Measurements from ENCODE around the gene TRIO.

The TRIO gene

DNA sequence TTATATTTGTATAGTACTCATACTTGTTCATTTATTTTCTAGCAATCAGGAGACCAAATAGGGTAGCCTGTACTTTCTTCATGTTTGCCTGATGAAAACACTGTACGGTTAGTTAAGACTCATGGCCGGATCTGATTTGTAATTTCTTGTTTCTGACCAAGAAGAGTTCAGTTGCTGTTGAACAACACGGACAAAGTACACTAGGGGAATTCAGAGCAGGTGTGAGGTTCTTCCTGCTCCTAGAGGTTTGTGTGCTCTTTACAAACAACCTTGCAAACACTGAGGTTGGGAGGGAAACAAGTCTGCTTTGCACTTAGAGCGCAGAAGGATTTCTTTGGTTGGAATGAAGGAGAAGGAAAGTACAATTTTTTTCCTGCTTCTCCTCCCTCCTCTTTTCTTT is 69.7 kb downstream of the TRIO start:
- no peak for DNase-seq

DNA sequence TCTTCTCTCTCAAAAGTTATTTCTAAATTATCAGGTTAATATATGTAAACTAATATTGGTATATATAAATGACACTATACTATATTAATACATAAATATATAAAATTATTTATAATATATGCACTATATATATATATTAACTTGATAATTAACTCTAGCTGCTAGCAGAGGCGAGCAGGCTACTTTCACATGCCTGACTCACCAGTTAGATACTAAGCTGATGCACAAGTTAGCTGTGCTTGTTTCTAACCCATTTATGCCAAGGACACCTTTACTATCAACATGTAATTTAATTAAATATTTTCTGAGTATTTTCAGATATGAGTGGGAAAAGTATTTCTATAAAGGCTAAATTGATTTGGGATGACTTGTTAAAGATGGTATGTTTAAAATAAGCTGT is 70.1 kb downstream of the TRIO start:
- no peak for DNase-seq

DNA sequence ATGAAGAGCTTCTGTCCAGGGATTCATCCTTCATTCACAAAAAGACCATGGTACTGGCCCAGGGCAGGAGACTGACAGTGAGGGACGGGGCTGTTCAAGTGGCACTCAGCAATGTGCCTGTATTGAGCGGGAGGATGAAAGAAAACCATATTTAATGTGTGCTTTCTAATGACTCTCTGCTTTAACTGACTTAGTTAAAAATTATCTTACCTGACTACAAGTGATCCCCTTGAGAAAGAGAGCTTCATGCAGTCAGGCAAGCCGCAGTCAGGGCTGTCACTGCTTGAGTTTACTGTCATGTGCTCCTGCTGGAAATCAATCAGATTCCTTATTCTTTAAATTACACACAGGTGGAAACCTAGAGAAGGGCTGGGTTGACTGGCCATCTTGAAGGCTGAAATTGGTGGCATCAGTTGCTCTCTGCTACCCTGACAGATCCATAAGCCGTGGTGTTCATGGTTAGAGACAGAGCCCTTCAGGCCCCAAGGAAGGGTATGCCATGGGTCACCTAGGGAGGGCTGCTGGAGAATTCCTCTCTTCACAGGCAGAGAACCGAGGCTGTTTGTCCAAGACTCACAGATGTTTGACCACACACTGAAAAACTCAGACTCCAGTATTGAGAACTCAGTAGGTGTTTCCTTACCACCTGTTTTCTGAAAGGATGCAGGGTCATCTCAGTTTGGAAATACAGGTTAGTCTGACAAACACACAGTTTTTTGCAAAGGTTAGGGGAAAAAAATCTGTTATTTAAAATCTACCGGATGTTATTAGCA is 70.9 kb downstream of the TRIO start:
- no peak for DNase-seq

DNA sequence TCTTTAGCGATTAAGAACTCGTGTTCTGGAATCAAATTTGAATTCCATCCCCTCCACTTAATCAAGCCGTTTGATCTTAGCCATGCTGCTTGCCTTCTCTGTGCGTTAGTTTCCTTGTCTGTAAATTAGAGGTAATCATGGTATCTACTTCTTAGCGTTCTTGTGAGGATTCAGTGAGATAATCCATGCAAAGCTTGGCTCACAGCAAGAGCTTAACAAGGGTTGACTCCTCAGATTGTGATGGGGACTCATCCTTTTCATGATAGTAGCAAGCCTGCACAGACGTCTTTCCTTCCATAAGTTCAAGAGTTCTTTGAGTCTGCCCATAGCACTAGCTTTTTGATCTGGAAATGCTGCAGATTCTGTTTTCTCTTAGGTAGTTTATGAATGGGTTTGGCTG is 72.8 kb downstream of the TRIO start:
- DNase-seq = no peak

DNA sequence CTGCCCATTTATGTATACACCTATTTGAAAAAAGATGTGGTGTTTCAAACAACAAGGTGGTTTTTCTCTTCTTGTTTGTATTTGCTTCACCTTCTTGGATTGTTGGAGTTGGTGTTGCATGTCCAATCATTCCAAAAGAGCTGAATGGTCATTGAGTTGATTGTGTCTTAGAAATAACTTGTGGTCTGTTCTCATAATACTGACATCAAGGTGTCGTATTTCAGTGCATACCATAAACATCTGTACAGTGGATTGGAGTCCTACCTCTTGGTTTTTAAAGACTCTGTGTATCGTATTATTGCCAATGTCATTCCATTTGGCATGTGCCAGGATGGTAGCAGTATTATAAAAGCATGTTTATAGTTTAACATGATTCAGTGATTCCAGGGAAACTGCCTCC is 73.2 kb downstream of the TRIO start:
- no peak for DNase-seq

DNA sequence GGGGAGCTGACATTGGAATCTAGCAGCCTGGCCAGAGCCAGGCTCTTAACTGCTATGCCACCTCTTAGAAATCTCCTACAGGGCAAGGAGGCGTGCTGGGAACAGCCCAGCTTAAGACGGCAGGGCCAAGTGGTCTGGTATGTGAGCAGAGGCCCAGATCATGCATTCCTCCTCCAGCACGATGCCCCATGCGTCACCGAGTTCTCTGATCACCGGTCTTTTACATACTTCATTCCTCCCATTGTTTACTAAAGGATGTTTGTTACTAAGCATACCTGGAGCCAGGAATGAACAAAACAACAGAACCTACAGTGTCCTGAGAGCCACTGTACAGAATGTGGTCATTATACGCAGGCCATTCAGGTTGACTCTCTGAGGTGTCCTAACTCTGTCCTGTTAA is 73.8 kb downstream of the TRIO start:
- no peak for DNase-seq

DNA sequence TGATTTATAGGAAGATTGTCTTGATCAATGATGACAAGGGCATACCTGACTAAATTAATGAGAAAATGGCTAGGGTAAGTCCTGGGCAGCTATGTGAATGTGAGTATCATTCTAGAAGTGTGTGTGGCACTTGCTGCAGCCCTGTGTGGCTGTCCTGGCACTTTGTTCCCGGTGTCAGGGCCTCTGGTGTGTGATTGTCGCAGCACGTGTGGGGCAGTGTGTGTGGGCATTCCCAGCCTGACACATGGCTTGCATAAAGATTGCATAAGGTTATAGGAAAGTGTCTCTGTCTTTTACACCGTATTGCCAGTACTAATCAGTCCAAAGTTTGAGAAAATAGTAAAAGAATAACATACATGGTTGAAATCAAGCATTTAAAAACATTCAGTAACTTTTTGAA is 74.4 kb downstream of the TRIO start:
- no peak for DNase-seq

DNA sequence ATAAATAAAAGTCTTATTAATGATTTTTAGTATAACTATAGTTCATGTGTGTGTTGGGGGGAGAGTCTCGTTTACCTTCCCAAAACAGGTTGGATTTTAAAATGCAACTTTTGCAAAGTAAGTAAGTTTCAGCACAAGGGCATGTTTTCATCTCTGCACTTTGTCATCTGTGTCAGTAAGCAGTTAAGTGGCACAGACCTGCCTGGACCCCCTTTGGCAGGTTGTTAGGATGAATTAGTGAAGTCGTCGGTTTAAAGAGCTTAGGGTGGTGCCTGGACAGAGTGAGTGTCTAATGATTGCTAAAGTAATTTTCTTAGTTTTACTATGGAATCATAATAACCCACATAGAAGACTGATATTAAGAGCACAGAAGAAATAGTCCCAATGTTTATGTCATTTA is 74.9 kb downstream of the TRIO start:
- no peak for DNase-seq

DNA sequence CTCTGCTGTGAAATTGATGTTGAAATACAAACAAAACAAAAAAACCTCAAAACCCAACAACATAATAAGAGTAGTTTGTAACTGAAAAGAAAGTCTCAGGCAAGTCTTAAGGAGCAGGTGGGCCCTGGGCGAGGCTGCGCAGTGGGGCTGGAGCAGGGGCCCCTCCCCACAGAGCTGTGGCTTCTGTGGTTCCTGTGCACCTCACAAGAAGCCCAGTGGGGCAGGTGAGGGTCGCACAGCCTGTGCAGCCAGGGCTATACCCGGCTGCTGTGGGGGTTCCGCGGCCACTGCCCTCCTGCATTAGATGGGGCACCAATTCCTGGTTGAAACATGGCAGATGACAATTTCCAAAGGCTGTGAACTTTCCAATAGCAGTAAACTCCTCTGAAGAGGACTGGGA is 75.3 kb downstream of the TRIO start:
- DNase-seq = no peak

DNA sequence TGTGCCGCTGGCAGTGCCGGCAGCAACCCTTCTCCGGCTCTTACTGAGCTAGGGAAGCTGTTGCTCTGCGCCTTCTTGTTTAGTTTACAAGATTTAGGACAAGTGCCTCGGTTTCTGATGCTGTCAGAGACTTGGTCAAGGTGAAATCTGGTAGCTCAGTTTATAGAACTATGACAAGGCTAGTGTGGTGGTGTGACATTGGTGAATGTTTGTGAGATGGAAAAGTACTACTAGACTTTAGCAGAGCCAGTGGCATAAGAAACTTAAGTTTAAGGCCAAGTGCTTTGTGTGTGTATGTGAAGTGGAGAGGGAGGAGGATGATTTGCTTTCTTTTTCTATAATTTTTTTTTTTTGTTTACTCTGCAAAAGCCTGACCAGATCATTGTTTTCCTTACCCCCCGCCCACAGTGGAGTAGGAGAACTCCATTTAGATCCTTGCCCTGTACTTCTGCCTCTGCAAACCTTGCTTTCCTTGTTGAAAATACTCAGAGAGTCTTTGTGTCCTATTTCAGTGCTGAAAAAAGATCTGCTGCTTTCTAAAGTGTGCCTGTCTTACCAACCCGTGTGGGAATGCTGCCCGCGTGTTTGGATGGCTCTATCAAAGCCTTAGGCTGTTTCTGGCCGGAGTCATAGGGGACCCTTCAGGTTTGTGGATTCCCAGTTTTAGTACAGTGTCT is 75.9 kb downstream of the TRIO start:
- no peak for DNase-seq

DNA sequence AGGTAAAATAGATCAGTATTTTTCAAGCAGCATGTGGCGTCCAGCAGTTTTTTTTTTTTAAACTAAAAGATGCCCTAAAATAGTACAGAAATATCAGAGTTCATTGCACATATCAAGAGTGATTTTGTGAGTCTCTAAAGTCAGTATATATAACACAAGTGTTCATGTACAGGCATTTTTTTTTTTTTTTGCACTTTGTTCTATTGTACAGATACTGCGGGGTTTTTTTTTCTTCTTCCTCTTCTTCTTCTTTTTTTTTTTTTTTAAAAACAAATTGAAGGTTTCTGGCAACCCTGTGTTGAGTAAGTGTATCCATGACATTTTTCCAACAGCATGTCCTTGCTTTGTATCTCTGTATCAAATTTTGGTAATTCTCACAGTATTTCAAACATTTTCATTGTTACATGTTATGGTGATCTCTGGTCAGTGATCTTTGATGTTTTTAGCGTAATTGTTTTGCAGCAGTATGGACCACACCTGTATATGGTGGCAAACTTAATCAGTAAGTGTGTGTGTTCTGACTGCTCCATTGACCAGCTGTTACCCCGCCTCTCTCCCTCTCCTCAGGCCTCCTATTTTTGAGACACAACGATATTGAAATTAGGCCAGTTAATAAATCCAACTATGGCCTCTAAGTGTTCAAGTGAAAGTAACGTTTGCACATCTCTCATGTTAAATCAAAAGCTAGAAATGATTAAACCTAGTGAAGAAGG is 76.8 kb downstream of the TRIO start:
- no peak for DNase-seq

DNA sequence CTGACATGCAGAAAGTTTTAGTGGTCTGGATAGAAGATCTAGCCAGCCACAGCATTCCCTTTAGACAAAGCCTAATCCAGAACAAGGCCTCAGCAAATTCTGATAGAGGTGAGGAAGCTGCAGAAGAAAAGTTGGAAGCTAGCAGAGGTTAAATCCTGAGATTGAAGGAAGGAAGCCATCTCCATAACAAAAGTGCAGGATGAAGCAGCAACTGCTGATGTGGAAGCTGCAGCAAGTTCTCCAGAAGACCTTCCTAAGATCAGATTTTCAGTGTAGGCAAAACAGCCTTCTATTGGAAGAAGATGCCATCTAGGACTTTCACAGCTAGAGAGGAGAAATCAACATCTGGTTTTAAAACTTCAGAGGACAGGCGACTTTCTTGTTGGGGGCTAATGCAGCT is 77.5 kb downstream of the TRIO start:
- DNase-seq = no peak

DNA sequence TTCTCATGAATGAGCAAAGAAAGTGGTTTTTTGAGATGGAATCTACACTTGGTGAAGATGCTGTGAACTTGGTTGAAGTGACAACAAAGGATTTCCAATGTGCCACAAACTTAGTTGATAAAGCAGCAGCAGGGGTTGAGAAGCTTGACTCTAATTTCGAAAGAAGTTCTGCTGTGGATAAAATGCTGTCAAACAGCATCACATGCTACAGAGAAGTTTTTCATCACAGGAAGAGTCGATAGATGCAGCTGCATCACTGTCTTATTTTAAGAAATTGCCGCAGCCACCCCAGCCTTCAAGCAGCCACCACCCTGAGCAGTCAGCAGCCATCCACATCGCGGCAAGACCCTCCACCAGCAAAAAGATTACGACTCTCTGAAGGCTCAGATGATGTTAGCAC is 78.6 kb downstream of the TRIO start:
- DNase-seq = no peak

DNA sequence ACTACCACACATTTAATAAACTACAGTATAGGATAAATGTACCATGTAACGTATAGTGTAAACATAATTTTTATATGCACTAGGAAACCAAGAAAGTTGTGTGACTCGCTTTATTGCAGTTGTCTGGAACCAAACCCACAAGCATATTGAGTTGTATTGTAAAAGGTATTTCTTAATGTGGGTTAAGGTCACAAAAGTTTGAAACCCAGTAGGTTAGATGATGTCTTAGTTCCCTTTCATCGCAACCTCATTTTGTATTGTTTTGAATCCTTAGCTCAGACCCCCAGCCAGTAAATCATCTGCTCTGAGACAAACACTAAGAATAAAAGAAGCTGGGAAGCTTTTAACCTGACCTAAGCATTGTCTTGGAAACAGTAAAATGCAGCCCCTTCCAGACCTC is 79.1 kb downstream of the TRIO start:
- DNase-seq = no peak

DNA sequence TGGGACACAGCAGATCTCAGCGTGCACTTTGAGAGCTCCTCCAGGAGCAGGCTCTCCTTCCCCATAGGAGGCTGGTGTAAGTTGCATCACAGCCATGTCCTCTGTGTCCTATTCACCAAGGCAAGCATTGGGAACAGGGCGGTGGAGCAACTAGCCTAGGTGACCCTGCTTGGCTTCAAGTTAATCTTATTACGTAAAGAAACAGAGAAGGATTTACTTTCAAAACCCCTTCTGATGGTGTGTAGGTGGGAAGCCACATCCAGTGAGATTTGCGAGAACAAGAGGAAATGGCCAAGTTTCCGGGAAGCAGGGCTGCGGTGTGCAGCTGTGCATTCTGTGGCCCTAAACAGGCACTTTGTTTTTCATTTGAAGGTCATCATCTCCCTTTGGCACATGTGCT is 80.2 kb downstream of the TRIO start:
- DNase-seq = no peak

DNA sequence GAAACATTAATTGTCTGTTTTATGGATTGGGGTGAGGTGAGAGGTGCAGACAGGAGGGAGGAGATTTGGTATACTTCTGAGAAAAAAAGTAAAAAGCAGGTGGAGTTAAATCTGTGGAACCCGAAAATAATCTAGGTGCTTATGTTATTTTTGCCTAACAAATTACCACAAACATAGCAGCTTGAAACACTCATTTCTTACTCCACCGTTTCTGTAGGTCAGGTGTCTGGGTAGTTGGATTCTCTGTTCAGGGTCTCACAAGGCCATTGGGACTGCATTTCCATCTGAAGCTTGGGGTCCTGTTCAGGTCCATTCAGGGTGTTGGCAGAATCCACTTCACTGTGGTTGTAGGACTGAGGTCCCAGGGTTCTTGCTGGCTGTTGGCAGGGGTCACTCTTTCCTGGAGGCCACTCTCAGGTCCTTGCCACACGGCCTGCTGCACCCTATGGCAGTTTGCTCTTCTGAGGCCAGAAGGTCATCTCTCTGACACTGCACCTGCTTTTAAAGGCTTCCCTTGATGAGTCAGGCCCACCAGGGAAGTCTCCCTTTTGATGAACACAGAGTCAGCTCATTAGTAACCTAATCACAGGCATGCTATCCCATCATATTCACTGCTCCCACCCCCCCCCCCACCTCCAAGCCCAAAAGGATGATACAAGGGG is 82.2 kb downstream of the TRIO start:
- no peak for DNase-seq

DNA sequence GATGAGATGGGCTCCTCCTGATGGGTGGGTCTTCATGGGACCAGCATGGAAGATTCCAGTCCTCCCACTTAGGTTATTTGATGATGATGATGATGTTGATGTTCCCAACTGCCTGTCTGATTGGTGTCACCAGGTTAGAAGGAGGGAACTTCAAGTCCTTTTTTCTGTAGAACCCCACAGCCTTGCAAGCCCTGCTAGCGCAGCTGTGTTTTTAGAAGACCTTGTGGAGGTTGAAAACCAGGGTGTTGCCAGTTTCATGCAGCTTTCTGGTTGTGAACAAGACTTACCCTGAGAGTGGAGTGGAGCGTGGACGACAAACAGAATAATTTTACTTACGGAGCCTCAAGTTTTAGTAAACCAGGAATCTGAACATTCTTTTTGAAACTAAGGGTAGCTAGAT is 83.0 kb downstream of the TRIO start:
- DNase-seq = no peak

DNA sequence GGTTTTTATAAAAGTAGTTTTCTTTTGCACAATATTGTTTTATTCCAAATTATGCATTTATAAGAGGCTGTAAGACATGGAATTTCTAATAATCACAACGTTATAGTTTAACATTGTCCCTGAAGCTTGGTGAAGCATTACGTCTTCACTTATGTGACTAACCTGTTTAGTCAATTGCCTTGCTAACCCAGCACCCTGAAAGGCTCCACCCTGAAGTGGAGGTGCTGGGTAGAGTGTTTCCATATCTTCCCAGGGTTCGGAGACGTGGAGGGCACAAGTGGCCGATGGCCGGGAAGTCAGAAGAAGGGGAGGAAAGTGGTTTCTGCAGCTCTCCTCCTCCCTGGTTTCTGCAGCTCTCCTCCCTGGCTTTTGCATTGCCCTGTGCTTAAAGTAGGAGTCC is 83.4 kb downstream of the TRIO start:
- DNase-seq = no peak

DNA sequence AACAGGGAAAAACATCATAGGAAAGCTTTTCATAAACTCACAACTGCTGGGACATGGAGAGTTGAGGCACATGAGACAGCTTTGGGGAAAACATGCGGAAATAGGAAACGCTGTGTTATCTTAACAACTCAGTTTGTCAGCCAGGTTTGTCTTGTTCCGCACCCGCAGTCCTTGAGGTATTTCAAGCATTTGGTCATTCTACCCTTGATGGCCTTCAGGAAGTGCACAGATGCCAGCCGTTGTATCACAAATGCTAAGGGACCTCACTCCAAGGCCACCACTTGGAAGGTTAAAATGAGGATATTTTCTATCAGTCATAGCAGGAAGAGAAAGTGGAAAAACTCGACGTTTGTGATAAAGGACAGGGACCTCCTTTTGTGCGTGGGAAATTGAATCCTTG is 83.8 kb downstream of the TRIO start:
- DNase-seq = no peak

DNA sequence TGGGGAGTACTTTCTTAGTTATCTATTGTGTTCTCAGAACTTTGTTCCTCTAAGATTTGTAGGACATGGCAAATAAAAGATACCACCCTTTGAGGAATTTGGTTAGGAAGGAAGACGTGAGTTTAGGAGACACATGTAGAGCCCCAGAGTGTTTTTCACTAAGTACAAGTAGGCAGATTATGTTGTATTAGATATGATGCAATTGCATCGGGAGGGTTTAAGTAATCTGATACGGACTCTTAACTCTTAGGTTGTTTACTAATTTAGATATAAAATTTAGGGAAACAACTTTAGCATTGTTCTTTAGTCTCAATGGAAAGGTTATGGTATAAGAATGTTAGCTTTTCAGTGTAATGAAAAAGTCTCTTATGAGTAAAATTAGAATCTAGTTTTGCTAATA is 84.4 kb downstream of the TRIO start:
- DNase-seq = no peak

DNA sequence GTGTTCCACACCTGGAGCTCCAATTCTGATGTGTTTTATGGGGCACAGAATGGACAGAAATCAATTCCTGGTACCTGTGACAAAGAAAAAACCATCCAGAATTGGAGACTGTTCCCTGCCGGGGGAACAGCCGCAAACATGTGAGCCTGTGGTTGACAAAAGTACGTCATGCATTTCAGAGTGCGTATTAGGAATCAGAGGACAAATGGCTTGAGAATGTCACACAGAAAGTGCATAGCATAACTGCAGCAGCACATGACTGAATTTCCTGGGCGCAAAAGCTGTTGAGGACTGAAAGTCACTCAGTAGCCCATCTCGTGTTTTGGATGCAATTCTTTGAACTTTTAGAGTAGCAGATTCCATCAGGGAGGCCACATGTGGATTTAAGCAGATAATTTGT is 85.1 kb downstream of the TRIO start:
- no peak for DNase-seq

DNA sequence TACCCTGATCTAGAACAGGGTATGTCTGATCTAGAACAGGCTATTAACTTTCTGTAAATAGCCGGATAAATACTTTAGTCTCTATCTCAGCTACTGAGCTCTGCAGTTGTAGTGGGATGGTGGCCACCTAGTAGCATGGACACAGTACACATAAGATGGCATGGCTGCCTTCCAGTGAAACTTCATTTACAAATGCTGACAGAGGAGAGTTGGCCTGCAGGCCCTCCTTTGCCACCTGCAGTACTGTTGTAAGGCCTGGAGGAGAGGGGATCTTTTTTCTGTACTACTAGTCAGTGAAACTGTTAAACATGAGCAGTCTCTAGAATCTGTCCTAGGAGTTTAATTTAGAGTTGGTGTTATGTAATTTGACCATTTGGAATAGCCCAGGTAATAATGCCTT is 86.0 kb downstream of the TRIO start:
- DNase-seq = no peak

DNA sequence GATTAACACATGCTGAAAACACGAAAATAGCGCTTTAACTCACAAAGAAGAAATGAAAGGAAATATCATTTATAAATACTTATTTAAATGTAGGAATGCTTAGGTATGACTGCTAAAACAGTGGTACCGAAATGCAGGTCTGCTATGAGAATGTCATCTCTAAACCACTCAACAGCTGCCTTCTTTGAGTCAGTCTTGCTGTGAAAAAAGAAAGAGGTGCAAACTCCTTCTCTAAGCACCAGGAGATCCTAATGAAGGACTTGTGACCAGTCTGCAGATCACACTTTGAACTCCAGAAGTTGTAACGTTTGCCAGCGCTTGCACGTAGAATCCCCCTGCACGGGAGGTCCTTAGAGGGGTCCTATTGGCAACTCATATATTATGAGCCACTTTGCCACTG is 86.6 kb downstream of the TRIO start:
- no peak for DNase-seq

DNA sequence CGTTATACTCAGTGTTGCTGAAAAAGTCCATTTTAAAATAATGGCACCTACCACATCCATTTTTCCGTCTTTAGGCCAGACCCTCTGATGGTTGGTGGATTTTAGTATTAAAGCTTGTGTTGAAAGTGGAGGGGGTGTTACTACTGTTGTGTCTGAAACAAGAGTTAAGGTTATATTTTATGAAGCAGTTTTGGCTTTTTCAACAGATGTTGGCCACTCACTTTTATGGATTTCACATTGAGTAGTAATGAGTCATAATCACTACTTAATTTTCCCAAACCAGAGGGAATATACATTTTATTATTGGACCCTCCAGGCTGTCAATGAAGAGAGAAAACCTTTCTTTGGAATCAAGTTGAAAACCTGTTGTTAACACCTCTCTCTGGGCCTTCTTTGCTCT is 88.0 kb downstream of the TRIO start:
- DNase-seq = no peak
